Measurements from ENCODE around the gene CDH23.

Gene CDH23

GRCh38 chr10:71653044-71653443 is 256.3 kb downstream of the CDH23 start:
- no peak overlapping the region for H3K4me3 ChIP-seq (ENCODE audit: low read depth, low read length)
- in situ Hi-C loops (cut with HindIII; ENCODE audit: low sequenced_read_pairs) = no loop called here
- TF ChIP-seq, protein P1, sequence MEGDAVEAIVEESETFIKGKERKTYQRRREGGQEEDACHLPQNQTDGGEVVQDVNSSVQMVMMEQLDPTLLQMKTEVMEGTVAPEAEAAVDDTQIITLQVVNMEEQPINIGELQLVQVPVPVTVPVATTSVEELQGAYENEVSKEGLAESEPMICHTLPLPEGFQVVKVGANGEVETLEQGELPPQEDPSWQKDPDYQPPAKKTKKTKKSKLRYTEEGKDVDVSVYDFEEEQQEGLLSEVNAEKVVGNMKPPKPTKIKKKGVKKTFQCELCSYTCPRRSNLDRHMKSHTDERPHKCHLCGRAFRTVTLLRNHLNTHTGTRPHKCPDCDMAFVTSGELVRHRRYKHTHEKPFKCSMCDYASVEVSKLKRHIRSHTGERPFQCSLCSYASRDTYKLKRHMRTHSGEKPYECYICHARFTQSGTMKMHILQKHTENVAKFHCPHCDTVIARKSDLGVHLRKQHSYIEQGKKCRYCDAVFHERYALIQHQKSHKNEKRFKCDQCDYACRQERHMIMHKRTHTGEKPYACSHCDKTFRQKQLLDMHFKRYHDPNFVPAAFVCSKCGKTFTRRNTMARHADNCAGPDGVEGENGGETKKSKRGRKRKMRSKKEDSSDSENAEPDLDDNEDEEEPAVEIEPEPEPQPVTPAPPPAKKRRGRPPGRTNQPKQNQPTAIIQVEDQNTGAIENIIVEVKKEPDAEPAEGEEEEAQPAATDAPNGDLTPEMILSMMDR (IDR thresholded peaks at IDR 0.05; ENCODE audit: low read depth, low read length, missing control alignments) = no peak
- DNase-seq (ENCODE audit: low read depth) = no peak

- TF ChIP-seq, protein P1 (IDR thresholded peaks at IDR 0.05; ENCODE audit: low read depth, low read length, missing control alignments) = no peak
- in situ Hi-C loops (cut with HindIII; ENCODE audit: low sequenced_read_pairs) = no loop called here
- DNase-seq (ENCODE audit: low read depth) = no peak
- no peak overlapping the region for H3K4me3 ChIP-seq (ENCODE audit: low read depth, low read length)
These were observed 259.5 kb downstream of the CDH23 start for GRCh38 chr10:71656220-71656619.

DNA sequence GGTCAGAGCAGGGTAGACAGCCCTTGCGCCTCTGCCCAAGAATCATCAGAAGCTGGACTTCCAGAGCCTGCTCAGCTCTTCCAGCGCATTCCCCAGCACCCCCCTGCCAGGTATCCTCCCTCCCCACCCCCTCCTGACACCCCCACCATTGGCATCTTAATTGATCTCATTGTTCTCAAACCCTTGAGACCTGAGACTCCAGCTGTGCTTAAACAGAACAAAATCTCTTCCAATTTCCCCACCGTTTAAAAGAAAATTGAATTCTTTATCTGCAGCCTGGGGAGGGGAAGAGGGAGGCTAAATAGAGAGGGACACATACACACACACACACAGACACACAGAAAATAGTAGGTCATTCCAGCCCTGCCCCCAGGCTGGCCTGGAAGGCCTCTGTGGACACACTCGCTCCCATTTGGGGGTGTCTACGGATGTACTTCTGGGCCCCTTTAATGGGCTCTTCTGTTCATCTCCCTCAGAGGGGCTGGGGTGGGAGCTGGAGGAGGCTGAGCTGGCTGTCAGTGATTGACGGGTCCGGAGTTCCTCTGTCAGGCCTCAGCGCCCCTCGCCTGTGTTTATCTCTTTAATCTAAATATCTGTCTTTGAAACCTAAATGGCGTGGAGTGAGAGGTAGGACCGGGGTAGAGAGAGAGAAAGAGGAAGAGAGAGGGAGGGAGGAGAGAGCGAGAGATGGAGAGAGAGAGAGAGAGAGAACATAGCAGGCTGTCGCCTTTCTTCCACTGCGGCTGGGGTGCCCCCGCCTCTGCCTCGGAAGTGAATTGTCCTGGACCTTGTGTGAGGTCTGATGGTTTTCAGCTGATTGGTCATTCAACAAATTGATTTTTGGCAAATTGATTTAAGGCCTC is 261.1 kb downstream of the CDH23 start:
- DNase-seq (ENCODE audit: low read depth) = no peak
- no peak overlapping the region for H3K4me3 ChIP-seq (ENCODE audit: low read depth, low read length)
- TF ChIP-seq, protein P1 (IDR thresholded peaks at IDR 0.05; ENCODE audit: low read depth, low read length, missing control alignments) = no peak
- in situ Hi-C loops (cut with HindIII; ENCODE audit: low sequenced_read_pairs) = no loop called here

DNA sequence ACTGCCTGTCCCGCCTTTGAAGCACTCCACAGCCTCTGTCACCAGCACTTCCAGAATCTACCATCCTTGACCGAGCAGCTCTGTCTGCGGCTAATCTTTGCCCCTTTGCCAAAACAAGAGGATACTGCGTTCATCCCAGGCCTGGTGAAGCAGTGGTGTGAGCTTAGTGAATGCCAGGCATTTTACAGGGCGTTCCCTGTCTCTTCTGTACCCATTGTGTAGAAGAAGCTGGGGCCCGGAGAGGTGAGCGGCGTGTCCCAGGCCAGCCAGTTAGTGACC is 261.7 kb downstream of the CDH23 start:
- no peak for DNase-seq (ENCODE audit: low read depth)
- TF ChIP-seq, protein P1 (IDR thresholded peaks at IDR 0.05; ENCODE audit: low read depth, low read length, missing control alignments) = no peak
- in situ Hi-C loops (cut with HindIII; ENCODE audit: low sequenced_read_pairs) = no loop called here
- H3K4me3 ChIP-seq (ENCODE audit: low read depth, low read length) = no peak overlapping the region

DNA sequence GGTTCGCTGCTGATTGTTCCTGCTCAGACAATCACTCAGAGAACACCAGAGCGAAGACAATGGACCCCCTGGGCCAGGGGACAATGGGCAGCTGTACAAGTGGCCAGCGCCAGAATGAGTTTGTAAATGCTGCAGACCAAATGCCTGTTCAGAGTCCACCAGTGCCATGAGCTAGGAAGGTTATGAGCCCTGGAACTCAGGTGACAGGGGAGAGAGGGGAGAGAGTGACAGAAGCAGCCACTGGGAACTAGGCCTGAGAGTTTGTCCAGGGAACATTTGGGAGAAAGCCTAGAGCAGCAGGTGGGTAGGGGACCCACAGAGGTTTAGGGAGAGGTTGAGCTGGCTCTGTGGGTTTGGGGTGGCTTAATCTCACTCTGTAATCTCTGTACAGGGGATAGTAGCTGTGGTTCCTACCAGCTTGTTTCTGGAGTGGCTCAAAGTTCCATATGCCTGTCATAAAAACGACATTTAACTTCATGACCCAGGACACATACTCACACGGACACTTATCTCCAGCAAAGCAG is 262.5 kb downstream of the CDH23 start:
- H3K4me3 ChIP-seq (ENCODE audit: low read depth, low read length) = no peak overlapping the region
- no peak for DNase-seq (ENCODE audit: low read depth)
- TF ChIP-seq, protein P1 (IDR thresholded peaks at IDR 0.05; ENCODE audit: low read depth, low read length, missing control alignments) = no peak
- in situ Hi-C loops (cut with HindIII; ENCODE audit: low sequenced_read_pairs) = no loop called here

DNA sequence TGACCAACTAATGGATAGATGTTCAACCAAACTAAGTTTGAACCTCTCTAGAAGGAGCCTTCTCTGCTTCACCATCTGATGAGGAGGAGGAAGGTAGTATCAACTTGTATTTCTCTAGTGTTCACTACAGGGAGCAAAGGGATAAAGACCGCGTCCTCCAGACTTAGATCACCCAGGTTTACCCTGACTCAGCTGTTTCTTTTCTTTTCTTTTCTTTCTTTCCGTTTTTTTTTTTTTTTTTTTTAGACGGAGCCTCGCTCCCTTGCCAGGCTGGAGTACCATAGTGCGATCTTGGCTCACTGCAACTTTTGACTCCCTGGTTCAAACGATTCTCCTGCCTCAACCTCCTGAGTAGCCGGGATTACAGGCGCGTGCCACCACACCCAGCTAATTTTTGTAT is 263.0 kb downstream of the CDH23 start:
- H3K4me3 ChIP-seq (ENCODE audit: low read depth, low read length) = no peak overlapping the region
- in situ Hi-C loops (cut with HindIII; ENCODE audit: low sequenced_read_pairs) = no loop called here
- DNase-seq (ENCODE audit: low read depth) = no peak
- TF ChIP-seq, protein P1 (IDR thresholded peaks at IDR 0.05; ENCODE audit: low read depth, low read length, missing control alignments) = no peak

Measured in astrocyte of the cerebellum (primary cell).